BJ (cell line): ENCODE measurements around the gene NECAP2. TPM values are rescaled to one million over a fixed set of nuclear protein-coding genes. Genes with fewer than 3 reads are reported as not detected.
"Not testable (repeated sequence)": the region's sequence is repeated elsewhere in the genome, so short reads cannot be mapped to it uniquely, and the experiment has no call there.

ENCODE experiments used
- CTCF ChIA-PET: fragments of 350-600 bp; formaldehyde crosslinking; extraction: SDS; loops from one replicate; lab custom pipeline; 2021; ENCODE audit warnings: antibody characterized with exemption, inconsistent platforms; lab: Yijun Ruan, JAX
- POLR2A ChIA-PET: fragments of 300-600 bp; sonication (Branson Sonifier 250); formaldehyde crosslinking; extraction: SDS; loops from one replicate; lab custom pipeline; 2021; ENCODE audit warnings: antibody characterized with exemption; lab: Charles Lee
- DNase-seq: peaks from one replicate; pipeline ENCODE4 v3.0.0-alpha.2; 2011; ENCODE audit warnings: low read depth
- H3K27me3 ChIP-seq: 2 replicates; pipeline ENCODE4 v1.6.0; 2011; ENCODE audit warnings: low read length; ENCODE audit not compliant: control insufficient read depth, insufficient read depth
- H3K36me3 ChIP-seq: 2 replicates; pipeline ENCODE4 v1.5.1; 2011; ENCODE audit warnings: low read length; ENCODE audit not compliant: control insufficient read depth, insufficient read depth
- H3K4me3 ChIP-seq: 2 replicates; pipeline ENCODE4 v1.5.1; 2011; ENCODE audit warnings: low read depth, mild to moderate bottlenecking, control low read depth, low read length
- CTCF ChIP-seq: IDR thresholded peaks from 2 replicates; pipeline ENCODE4 v1.5.1; 2011; ENCODE audit warnings: low read depth, mild to moderate bottlenecking, control low read depth, inconsistent platforms, low read length, moderate library complexity; ENCODE audit not compliant: insufficient read depth
- polyA plus RNA-seq: library from polyadenylated mRNA; depleted of rRNA; stranded (reverse); fragments of >200 nt; gene quantifications from 2 replicates; pipeline ENCODE4 v1.2.3, GENCODE V29; 2011

Gene NECAP2
- polyA plus RNA-seq, 1 experiment: 111 TPM

- peak overlapping the region; percentile 84 for H3K4me3 ChIP-seq
- TF ChIP-seq CTCF: no peak
- H3K27me3 ChIP-seq: no peaks in the 10 kb centered on the region
- no peak for DNase-seq
- H3K36me3 ChIP-seq: no peaks in the 10 kb centered on the region
- ChIA-PET CTCF (no interaction called here), POLR2A (no interaction called here)
Observed at GRCh38 chr1:16498573-16499413, 58.3 kb downstream of the NECAP2 start.

GRCh38 chr1:16500466-16500865, 59.9 kb downstream of the NECAP2 start:
- CTCF ChIA-PET, H3K36me3 ChIP-seq, DNase-seq, H3K27me3 ChIP-seq, POLR2A ChIA-PET, H3K4me3 ChIP-seq: not testable (repeated sequence)

DNA sequence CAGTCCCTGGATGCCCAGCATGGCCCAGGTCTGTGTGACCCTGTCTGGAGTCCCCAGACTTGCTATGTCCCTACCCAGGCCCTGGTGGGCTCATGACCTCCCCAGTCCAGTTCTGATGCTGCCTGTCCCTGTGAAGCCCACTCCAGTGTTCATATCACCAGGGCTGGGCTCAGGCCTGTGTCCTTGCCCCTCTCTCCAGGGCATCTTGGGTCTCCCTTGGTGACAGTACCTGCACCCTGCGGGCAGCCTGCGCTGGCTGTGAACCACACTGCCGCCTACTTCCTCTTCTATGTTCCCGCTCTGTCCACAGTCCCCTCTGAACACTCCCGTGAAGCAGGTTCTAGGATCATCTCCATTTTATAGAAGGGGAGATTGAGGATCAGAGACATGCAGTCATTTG, 60.5 kb downstream of the NECAP2 start:
- H3K4me3 ChIP-seq, DNase-seq, H3K36me3 ChIP-seq, CTCF ChIA-PET, H3K27me3 ChIP-seq, POLR2A ChIA-PET: not testable (repeated sequence)

- H3K36me3 ChIP-seq, H3K4me3 ChIP-seq, POLR2A ChIA-PET, CTCF ChIA-PET, DNase-seq, H3K27me3 ChIP-seq: not testable (repeated sequence)
Observed at GRCh38 chr1:16501446-16501845, 60.9 kb downstream of the NECAP2 start.

GRCh38 chr1:16503494-16503893, 63.0 kb downstream of the NECAP2 start:
- POLR2A ChIA-PET: no interaction called here
- CTCF ChIA-PET: no interaction called here

GRCh38 chr1:16505870-16506269, 65.3 kb downstream of the NECAP2 start:
- CTCF ChIA-PET: interaction anchor here (0.6 kb wide), 1 partner anchor 919 kb away, joined by 4 read pairs; no protein-coding TSS in a partner anchor
- POLR2A ChIA-PET, H3K27me3 ChIP-seq, H3K36me3 ChIP-seq, DNase-seq, H3K4me3 ChIP-seq: not testable (repeated sequence)

More at GRCh38 chr1:16503494-16503893, 63.0 kb downstream of the NECAP2 start:
- H3K27me3 ChIP-seq: no peaks in the 10 kb centered on the region; the same call in 1 of the 2 replicates
- no peaks in the 10 kb centered on the region for H3K36me3 ChIP-seq
- DNase-seq: no peak
- no peak overlapping the region for H3K4me3 ChIP-seq
- TF ChIP-seq CTCF: no peak

GRCh38 chr1:16506364-16507136, 66.0 kb downstream of the NECAP2 start:
- H3K27me3 ChIP-seq, DNase-seq, POLR2A ChIA-PET, H3K36me3 ChIP-seq, H3K4me3 ChIP-seq: not testable (repeated sequence)
- CTCF ChIA-PET: interaction anchor here (0.6 kb wide), 1 partner anchor 918 kb away, joined by 4 read pairs; no protein-coding TSS in a partner anchor

GRCh38 chr1:16508861-16509445, 68.4 kb downstream of the NECAP2 start:
- DNase-seq, POLR2A ChIA-PET, H3K4me3 ChIP-seq, H3K36me3 ChIP-seq, CTCF ChIA-PET, H3K27me3 ChIP-seq: not testable (repeated sequence)
